ENCODE data around the gene PRR12. TPM values are rescaled to one million over a fixed set of nuclear protein-coding genes. Genes with fewer than 3 reads are reported as not detected.

PRR12 gene
- total RNA-seq, 1 donor from 2014 or later: 15.5 TPM

DNA sequence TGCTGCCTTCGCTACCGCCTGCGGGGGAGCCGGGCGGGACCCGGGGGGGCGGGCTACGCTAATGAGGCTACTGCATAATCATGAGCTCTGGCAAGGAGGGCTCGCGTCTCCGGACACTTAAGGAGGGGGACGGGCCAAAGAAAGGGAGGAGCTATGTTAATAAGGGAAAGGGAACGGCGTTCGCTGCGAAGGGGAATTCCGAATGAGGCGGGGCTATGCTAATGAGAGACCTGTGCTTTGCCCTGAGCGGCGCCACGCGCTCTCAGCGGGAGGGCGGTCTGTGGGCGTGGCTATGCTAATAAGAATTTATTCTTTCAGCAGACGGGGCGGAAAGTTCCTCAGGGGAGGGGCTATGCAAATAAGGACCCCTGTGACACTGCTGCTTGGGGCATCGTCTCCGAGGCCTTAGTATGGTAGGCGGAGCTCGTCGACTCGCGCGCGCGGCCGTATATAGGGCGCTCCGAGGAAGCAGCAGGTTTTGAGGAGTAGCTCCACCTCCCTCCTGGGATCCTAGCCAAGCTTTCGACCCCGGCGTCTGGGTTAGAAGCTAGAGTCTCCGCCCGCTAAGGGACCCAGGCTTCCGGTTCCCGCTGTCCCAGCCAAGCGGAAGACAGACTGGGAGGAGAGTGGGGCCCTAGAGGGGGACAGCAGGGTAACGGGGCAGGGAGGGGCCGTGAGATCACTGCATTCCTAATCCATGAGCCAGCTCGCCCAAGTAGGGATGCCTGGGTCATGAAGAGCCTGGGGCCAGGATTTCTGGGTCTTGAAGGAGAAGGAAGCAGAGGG lies 49.3 kb downstream of the PRR12 start, which contains the start of gene RRAS:
RRAS (minus strand) TSS at position 31 of the 786 bp plus-strand sequence. CDS start 45 bp downstream, outside the sequence.
- Histone ChIP-seq H3K36me3 (peaks cover 0 to 13% of the 10 kb centered on the region in 2 donors), H3K4me1 (peaks cover 69% of the 10 kb centered on the region), H3K27me3 (no peaks in the 10 kb centered on the region), H3K9me3 (no peaks in the 10 kb centered on the region), H3K27ac (peak within 1 kb of the TSS; percentile 100), H3K4me3 (peak within 1 kb of the TSS; percentile 97 to 99)
- DNase-seq (ENCODE audit: extremely low spot score in 2 of 2): peak; percentile 99 to 100
- intact Hi-C loops (cut with DNase I): no loop called here
- TF ChIP-seq POLR2A (IDR thresholded peaks at IDR 0.05) (peak in 1 of 2 donors; percentile 88), POLR2AphosphoS5 (IDR thresholded peaks at IDR 0.05; ENCODE audit: insufficient read depth in 1 of 2, low read depth in 1 of 2) (peak; percentile 97 to 98)
- TF ChIP-seq, protein P1, sequence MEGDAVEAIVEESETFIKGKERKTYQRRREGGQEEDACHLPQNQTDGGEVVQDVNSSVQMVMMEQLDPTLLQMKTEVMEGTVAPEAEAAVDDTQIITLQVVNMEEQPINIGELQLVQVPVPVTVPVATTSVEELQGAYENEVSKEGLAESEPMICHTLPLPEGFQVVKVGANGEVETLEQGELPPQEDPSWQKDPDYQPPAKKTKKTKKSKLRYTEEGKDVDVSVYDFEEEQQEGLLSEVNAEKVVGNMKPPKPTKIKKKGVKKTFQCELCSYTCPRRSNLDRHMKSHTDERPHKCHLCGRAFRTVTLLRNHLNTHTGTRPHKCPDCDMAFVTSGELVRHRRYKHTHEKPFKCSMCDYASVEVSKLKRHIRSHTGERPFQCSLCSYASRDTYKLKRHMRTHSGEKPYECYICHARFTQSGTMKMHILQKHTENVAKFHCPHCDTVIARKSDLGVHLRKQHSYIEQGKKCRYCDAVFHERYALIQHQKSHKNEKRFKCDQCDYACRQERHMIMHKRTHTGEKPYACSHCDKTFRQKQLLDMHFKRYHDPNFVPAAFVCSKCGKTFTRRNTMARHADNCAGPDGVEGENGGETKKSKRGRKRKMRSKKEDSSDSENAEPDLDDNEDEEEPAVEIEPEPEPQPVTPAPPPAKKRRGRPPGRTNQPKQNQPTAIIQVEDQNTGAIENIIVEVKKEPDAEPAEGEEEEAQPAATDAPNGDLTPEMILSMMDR (IDR thresholded peaks at IDR 0.05): no peak

DNA sequence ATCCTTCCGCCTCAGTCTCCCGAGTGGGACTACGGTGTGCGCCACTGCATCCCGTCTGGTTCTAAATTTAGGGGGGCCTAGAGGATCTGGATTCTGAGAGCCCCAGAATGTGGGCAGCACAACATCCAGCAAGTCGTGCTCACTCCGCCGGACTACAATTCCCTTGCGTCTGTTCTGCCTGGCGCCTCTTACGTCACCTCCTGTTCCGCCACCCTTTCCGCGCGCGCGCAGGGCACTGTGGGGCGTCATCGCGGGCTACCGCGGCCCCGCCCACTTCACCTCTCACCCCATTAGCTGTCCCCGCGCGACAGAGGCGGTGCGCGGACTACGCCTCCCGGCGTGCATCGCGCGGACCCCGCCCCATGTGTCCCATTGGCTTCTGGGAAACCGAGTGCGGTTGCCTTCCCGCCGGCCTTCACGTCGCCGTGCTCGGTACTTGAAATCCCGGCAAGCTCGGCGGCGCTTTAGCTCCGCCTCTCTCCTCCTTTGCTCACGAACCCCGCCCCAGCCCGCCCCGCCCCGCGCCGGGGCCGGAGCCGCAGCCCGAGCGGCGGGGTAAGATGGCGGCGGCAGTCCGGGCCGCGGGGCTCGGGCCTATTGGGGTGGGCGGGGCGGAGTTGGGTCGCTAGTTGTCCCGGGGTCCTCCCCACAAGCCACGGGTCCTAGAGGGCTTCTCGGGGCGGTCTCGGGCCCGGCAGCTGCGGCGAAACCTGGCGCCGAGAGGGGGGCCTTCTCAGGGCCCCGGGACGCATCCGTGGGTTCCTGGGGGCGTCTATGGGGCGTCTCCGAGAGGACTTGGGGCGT lies 50.9 kb downstream of the PRR12 start, which contains the start of gene SCAF1:
SCAF1 (plus strand) TSS at position 522 of the 804 bp plus-strand sequence. CDS start 2,818 bp downstream, outside the sequence.
- peaks cover 0 to 8% of the 10 kb centered on the region in 2 donors for H3K36me3 ChIP-seq
- peak; percentile 99 to 100 for DNase-seq (ENCODE audit: extremely low spot score in 2 of 2)
- peaks cover 67% of the 10 kb centered on the region for H3K4me1 ChIP-seq
- TF ChIP-seq POLR2AphosphoS5 (IDR thresholded peaks at IDR 0.05; ENCODE audit: insufficient read depth in 1 of 2, low read depth in 1 of 2): peak; percentile 99 to 100
- TF ChIP-seq, protein P1 (IDR thresholded peaks at IDR 0.05): no peak
- peak; percentile 91 to 96 for TF ChIP-seq POLR2A (IDR thresholded peaks at IDR 0.05)
- peak within 1 kb of the TSS; percentile 97 to 99 for H3K4me3 ChIP-seq
- intact Hi-C loops (cut with DNase I): no loop called here
- H3K27me3 ChIP-seq: no peaks in the 10 kb centered on the region
- H3K9me3 ChIP-seq: no peaks in the 10 kb centered on the region
- H3K27ac ChIP-seq: peak within 1 kb of the TSS; percentile 100

DNA sequence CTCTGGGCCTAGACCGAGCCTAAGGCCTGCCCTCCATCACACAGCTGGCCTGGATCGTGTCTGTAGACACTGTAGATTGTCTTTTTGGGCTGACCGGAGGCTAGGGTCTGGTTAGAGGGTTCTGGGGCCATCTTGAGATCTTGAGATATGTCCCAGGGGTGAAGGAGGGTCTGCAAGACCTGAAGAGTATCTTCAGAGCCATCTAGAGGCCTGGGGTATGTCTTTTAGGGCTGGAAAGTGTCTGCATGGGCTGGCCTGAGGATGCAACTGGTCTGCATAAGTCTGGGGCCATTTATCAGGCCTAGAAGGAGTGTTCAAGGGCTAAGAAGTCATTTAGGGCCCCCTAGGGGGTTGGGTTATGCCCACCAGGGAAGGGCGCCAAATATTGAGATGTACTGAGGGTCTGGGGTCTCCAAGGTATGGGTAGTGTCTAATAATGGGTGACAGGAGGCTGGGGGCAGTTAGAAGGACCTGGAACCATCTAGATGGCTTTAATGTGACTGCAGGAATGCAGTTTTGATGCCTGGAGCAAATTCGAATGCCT lies 51.6 kb downstream of the PRR12 start:
- H3K27ac ChIP-seq: peak overlapping the region; percentile 100
- peak in 1 of 2 donors; percentile 91 for DNase-seq (ENCODE audit: extremely low spot score in 2 of 2)
- H3K4me1 ChIP-seq: peaks cover 62% of the 10 kb centered on the region
- H3K9me3 ChIP-seq: no peaks in the 10 kb centered on the region
- peaks cover 0 to 15% of the 10 kb centered on the region in 2 donors for H3K36me3 ChIP-seq
- TF ChIP-seq POLR2AphosphoS5 (IDR thresholded peaks at IDR 0.05; ENCODE audit: insufficient read depth in 1 of 2, low read depth in 1 of 2): no peak
- no peak for TF ChIP-seq POLR2A (IDR thresholded peaks at IDR 0.05)
- TF ChIP-seq, protein P1 (IDR thresholded peaks at IDR 0.05): no peak
- no peaks in the 10 kb centered on the region for H3K27me3 ChIP-seq
- peak overlapping the region; percentile 97 to 99 for H3K4me3 ChIP-seq
- intact Hi-C loops (cut with DNase I): no loop called here

DNA sequence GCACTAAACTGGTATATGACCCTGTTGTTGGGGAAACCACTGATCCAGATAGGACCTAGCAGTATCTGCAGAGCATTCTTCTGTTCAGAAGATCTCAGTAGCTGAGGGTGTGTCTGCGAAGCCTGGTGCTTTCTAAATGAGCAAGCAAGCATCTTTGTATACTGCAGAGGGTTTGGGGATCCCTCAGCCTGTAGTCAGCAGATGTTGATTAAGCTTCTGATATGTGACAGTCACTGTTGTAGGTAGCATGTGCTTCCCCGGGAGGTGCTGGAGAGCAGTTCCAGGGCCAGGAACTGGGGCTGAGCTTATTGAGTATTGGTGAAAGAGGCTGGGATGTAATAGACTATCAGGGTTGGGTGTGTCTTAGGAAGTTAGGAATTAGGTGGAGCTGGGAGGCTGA lies 52.5 kb downstream of the PRR12 start:
- DNase-seq (ENCODE audit: extremely low spot score in 2 of 2): no peak
- Histone ChIP-seq H3K27ac (no peak overlapping the region), H3K27me3 (no peaks in the 10 kb centered on the region), H3K4me1 (peaks cover 54% of the 10 kb centered on the region), H3K9me3 (no peaks in the 10 kb centered on the region), H3K4me3 (no peak overlapping the region), H3K36me3 (peaks cover 0 to 16% of the 10 kb centered on the region in 2 donors)
- TF ChIP-seq POLR2A (IDR thresholded peaks at IDR 0.05): no peak
- no peak for TF ChIP-seq POLR2AphosphoS5 (IDR thresholded peaks at IDR 0.05; ENCODE audit: insufficient read depth in 1 of 2, low read depth in 1 of 2)
- TF ChIP-seq, protein P1 (IDR thresholded peaks at IDR 0.05): no peak
- intact Hi-C loops (cut with DNase I): no loop called here

All from vagina (tissue), 2 donors.